HG03139 (cell line): Measurements from ENCODE around the gene TUBGCP3.

Experiments
- ATAC-seq: cut with Tn5 transposase; IDR thresholded peaks from one replicate; pipeline ENCODE4 v1.9.1; 2021; ENCODE audit not compliant: unreplicated experiment

The TUBGCP3 gene

DNA sequence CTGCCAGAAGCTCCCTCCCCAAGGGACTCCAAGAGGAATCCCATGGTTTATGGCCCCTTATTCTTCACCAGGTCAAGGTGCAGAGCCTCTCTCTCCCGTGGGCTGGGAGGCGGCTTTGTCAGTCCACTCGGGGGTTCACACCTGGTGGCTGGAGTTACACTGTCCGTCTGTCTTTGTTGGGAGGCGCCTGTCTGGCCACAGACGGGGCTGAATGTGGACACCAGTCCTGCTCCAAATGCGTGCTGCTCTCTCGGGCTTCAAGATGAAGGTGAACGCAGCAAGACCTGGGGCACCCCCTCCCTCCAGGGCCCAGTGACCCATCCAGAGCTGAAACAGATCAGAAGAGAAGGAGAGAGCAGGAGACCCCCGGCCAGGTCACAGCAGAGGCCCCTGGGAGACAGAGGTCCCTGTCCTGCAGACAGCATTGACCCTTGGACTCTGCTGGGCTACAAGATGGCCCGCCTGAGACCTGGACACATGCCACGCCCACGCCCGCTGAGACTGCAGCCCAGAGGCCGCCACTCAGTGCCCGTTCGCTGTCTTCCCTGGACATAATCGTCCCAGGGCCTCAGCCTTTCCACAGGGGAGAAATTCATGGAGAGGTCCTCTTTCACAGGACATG lies 29.9 kb upstream of the TUBGCP3 start:
- no peak for ATAC-seq

DNA sequence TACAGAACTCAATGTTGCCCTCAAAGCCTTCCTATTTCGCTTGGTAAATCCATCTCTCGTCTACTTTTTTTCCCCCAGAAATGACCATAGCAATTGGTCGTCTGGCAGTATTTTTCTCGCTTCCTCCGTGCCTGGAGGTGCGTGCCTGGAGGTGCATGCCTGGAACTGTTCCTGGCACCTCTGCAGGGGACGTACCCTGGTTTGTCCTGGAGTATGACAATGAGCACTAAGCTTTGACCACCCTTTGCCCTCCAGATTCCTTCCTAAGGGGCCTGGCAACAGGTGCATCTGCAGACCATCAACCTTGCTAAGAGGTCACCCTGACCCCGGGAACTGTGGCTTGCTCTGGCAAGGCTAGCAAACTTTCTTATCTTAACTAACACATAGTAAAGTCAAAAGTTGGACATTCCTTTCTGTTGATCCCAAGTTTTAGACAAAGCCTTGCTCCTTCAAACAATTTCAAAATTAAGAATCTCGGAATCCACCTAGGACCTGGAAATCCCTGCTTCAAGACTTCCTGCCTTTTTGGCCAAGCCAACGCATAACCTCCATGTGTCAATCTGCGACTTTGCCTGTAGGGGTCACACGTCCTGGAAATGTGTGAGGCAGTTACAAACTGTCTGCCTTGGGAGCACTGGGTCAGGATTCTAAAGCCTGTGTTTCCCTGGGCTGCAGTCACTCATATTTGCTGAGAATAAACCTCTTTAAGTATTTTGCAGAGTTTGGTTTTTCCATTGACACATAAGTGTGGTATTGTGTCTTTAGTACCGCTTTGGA lies 28.8 kb upstream of the TUBGCP3 start:
- peak; percentile 71 for ATAC-seq

DNA sequence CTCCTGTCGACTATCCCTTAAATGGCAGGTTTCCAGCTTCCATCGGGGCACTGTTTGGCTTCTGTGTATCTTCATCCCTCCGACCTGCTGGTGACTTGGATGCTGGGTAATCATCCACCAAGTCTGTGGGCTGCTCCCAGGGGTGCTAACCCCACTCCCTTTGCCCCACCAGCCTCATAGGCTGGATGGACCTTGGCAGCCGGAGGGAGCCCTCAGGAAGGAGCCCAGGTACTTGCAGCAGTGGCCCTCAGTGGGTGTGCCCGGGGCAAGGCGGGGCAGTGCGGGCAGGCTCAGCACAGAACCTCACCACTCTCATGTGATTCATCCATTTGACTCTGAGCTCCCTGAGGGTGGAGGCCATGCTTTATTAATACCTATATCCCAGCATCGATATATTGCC lies 27.4 kb upstream of the TUBGCP3 start:
- no peak for ATAC-seq

DNA sequence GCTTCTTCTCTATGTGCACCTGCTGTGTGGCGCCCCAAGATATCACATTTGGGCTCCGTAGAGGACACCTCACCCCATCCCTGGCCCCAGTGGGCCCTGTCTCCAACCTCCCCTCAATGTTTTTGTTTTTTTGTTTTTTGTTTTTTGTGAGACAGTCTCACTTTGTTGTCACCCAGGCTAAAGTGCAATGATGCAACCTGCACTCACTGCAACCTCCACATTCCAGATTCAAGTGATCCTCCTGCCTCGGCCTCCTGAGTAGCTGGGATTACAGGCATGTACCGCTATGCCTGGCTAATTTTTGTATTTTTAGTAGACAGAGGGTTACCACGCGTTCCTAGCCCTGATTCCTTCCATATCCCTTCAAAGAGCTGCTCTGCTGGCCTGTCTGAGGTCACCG lies 26.9 kb upstream of the TUBGCP3 start:
- ATAC-seq: no peak

DNA sequence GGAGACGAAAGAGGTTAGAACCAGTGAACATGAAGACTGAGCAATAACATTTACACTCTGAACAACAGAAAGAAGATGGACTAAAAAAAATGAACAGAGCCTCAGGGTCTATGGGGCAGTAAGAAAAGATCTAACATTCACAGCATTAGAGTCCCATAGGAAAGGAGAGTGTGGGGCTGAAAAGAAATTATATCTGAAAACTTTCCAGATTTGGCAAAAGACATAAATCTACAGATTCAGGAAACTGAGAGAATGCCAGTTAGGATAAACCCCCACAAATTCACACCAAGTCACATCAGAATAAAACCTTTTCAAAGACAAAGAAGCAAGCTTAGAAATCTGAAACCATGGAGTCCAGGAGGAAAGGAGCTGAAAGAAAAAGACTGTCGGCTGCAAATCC lies 20.3 kb upstream of the TUBGCP3 start:
- ATAC-seq: no peak

DNA sequence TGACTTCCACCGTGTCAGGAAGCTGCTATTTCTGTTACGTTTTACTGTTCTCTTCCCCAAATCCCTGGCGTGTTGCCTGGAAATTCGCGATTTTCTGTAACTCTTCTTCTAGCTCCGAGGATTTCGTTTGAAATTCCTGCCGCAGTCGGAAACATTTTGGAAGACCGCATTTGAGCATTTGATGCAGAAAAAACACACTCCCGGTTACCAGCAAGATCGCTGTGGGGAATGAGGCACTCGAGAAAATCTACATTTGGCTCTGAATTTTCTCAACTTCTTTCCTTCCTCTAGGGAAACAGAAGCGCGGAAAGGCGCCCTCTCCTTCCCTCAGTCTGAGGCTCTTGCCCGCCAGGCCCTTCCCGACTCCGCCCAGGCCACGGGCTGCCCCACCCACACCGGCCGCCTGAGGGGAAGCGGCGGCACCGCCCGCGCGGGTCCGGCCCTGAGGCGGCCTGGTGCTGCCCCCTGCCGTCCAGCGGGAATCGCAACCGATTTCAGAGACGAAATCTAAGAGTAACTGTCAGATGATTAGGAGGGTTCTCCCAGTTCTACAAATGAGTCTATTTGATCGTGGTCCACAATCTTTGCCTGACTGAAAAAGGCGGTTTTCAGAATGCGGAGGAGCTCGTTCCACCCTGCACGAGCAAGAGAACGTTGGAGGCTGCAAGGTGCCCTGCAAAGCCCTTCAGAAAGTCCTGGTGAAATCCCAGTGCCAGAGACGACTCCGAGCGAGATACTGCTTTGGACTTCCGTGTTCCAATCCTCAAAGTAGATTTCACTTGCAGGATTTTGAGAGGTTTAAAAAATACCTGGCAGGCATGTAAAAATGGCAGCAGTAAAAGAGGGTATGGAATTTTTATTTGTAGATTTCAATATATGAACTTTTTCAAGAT lies 18.4 kb upstream of the TUBGCP3 start:
- ATAC-seq: peak; percentile 100

DNA sequence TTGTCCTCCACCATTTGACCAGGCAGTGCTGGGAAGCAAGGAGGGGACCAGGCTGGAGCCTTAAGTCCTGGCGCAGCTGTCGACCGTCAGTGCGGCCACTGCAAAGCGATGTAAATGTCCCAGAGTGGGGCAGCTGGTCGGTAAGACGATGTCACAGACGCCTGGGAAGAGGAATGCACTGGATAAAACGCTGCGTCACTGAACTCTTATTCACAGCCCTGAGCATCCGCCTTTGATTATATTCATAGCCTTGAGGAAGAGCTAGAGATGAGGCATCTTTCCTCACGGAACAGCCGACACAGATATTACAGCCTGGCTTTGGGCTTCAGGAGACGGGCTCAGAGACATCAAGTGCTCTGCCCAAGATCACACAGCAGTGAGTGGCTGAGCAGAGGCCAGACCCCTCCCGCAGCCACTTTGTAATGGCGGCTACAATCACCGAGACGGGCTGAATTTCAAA lies 17.6 kb upstream of the TUBGCP3 start:
- no peak for ATAC-seq

DNA sequence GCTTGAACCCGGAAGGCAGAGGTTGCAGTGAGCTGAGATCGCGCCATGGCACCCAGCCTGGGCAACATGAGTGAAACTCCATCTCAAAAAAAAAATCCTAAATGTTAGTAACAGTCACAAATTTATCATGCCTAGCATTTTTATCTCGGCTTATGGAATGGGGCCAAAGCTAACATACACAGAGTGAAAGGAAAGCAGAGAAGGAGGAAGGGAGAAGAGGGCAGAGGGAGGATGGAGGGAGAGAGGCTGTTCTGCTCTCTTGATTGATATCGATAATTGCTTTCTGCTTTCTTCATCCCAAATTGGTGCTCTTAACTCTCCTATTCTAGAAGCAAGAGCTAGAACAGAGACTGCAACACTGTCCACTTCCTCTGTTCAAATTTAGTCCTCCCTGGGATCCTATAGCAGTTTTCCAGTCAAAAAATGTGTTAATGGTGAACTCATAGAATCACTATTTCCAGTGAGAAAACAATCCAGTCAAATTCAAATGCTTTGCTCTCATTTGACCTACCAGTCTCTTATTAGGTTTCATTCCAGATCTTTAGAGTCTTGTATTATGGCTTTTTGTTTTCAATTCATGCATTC lies 15.8 kb upstream of the TUBGCP3 start:
- no peak for ATAC-seq

DNA sequence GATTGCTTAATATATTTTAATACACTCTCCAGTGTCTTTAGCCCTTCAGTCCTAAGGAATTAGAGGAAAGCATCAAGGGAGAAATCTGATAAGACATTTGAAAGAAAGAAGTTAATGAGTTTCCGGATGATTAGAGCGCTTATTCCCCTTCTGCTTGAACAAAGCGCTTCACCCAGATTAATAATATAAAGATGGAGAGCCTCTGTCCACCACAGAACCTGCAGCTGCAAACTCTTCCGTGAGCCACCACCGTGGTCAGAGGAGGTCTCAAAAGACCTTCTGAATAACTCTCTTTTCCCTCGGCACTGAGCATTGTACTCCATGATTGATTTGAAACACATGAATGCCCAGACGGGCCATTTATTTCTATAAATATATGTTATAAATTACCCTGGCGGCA lies 14.2 kb upstream of the TUBGCP3 start:
- no peak for ATAC-seq

DNA sequence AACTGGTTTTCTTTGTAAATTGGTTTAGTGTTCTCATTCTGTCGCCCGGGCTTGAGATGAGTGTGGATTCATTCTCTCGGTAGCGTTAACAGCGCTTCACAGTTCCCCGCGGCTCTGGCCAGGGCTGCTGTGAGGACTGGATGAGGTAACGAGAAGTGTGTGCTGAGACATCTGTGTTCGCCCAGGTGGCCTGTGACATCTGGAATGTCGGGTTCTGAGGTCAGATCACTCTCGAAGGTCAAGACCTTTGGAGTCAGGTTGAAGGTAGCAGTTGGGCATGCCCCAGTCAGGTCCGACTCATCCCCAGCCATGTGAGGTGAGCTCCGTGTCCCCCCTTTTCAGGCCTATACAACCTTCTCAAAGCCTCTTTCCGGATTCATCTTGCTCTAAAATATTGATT lies 13.4 kb upstream of the TUBGCP3 start:
- ATAC-seq: no peak

DNA sequence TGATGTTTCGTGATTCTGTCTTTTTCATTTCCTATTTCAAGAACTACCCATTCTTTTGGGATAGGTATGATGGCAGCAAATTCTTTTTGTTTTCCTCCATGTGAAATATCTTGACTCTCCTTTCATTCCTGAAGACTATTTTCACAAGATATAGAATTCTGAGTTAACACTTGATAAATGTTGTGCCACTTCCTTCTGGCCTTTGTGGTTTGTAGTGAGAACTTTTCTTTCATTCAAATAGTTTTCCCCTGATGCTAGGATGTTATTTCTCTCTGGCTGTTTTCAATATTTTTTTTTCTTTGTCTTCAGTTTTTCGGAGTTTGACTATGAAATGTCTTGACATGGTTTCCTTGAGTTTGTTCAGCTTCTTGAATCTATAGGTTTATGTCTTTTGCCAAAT lies 8.3 kb upstream of the TUBGCP3 start:
- ATAC-seq: no peak

DNA sequence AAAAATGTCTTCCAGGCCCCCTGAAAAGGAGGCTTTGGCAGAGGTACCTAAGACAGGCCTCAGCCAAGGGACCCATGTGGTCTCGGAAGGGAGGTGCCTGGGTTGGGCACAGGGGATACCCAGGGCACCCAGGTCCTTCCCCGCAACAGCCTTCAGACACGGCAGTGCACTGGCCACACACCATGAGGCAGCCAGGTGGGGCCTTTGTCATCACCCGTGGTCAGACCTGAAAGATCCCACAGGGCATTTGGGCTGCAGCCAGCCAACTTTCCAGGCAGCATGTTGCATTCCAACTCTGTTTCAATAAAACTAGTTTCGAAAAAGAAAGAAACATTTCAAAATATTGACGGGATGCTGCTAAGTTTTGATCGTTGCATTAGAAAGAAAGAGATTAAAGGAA lies 4.7 kb upstream of the TUBGCP3 start:
- ATAC-seq: no peak

DNA sequence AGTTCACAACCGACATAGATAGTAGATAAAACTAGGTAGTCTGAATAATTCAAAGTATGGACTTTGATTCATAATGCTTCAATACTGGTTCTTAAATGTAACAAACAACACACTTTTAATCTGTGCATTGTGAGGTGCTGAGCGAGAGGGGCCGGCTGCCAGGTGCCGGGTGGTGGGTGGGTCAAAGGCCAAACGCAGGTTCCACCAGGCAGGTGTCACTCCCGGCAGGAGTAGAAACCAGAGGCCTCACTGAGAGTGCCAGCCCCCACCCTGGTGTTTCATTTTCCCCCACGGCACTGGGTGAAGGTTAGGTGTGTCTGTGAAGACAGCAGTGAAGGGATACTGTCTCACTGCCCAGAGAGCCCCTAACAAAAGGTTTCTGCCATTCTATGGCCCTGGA lies 4.2 kb upstream of the TUBGCP3 start:
- no peak for ATAC-seq

DNA sequence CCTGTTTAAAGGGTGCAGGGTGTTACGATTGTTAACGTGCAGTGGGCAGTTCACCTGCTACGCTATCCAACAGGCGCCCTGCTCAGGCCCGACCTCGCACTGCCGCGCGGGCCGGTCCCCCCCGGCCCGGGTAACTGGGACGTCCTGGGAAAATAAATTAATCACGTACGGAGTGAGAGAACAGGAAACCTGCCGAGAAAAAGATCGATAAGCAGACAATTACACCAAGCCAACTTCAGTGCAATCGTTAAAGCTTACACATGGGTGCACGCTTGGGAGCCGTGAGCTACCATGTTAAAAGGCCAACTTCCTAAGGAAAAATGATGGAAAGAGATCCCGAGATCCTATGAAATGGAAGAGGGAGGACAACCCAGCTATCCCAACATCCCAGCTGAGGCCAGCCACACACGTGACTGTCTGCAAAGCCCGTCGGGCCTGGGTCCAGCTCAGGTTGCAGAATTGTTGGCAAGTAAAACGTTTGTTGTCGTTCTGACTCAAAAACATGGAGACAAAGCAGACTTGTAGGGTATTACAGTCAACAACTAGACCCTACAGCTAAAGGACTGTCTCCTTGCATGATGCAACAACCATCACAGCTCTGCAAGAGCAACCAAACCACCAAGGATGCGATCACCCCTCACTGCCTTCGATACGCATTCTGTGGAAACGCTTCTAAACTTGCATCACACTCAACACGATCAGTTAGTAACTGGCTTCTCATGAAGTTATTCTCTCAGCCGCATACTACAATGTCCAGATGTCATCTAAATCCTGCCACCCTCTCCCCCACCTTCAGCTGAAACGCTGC lies 741 bp upstream of the TUBGCP3 start:
- no peak for ATAC-seq

DNA sequence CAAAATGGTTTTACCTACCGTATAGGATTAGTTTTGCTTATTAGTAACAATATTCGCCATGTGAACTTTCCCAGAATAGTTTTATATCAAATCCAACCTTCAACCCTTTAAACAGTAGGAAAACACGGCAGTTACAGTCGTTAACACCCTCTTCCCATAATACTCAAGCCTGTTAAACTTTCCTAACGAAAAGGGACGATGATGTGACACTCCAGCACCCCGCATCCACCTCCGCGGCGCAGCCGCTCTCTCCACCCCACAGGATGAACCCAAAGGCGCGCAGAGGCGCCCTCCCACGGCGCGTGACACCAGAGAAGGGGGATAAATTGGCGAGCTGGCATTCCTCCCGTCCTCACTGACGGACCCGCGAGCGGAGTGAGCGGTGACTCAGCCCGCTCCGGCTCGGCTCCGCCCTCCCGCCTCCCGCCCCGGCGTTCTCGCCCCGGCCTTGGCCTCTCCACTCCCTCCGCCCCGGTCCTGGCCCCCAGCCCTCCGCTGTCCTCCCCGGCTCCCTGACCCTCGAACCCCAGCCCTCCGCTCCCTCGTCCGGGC lies 665 bp downstream of the TUBGCP3 start:
- ATAC-seq: peak; percentile 40

DNA sequence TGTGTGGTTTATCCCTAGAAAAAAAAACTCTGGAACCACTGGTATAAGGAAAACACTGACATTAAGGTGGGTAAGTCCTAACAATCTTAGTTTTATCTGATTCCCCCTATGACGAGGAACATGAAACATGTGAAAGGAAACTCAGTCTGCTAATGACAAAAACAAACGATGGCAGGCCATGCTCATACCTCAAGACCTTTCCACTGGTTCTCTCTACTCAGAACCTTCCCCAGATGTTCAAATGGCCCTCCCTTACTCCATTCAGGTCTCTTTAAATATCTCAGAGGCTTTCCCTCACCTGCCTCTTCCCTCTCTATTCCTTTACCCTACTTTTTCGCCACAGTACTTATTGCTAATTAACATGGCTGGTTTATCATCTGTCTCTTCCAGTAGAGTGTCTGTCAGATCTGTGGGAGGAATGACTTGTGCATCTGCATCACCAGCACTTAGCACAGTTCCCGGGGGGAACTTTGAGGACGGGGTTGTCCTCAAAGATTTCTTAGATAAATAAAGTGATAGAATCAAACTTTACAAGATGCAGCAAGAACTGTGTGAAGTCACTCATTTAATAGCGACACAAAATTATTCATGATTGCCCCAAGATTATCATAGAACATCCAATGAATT lies 1.5 kb downstream of the TUBGCP3 start:
- no peak for ATAC-seq

DNA sequence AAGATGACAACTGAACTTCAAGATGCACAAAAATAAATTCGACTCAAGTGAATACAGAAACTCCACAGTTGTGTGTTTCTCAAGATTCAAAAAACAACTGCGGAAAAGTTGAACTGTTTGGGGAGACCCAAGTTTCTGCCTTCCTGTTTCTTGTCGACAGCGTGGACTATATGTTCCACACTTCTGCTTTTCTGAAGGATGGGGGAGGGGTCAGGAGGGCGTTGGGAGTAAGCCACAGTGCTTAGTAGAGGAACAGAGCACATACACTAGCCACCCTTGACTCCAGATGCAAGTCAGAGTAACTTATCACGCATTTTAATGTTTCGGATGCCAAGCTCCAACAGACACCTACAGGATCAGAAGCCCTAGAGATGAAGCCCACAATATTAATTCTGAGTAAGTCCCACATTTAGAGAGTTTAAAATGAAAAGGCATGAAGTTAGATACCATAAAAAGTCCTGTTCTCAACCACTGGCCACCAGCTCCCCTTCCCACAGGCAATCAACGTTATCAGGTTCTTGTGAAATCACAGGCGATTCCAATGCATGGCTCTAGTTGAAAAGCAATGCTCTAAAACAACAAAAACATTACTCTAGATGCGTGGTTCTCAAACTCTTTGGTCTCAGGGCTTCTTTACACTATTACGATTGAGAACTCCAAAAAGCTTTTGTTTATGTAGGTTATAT lies 4.2 kb downstream of the TUBGCP3 start:
- ATAC-seq: peak; percentile 33

DNA sequence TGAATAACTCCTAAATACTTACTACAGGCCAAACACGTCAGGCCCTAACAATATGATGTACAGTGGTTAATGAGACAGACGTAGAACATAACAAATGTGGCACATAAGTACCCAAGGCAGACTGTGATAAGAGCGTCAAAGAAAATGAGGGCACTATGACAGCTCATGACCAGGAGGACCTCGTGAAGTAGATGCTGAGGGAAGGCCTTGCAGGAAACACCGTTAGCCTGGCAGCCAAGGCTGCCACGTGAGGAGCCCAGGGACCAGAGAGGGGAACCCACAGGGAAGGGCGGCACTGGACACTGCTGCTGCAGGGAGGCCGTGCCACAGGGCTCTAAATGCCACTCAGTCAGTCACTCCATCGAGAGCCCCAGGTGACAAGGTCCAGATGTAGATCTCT lies 5.7 kb downstream of the TUBGCP3 start:
- ATAC-seq: no peak

DNA sequence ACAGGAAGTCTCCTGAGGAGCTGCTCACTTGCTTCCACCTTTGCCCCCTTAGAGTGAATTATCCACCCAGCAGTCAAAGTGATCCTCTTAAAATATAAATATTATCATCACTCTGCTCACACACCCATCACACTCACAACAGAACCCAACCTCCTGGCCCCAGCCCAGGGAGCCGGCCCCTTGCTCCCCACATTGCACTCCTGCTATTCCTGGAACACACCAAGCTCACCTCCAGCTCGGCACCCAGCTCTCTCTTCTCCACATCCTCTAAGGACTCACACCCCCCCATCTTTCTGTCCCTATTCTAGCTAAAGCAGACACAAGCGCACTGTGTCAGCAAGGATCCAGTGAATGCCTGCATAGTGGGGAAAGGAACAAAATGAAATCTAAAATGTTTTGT lies 7.0 kb downstream of the TUBGCP3 start:
- ATAC-seq: no peak
